SU-DHL-6 (cell line): ENCODE results near the gene COL26A1.
A peak's percentile ranks its signal among the peaks of the same experiment; 100 is the strongest.

Experiments
- H2AFZ ChIP-seq: fragments of 200-600 bp; sonication (generic); 2 replicates; pipeline ENCODE4 v1.6.1; 2014; ENCODE audit warnings: low read depth, mild to moderate bottlenecking, moderate library complexity, mixed read lengths, antibody characterized with exemption, low read length; ENCODE audit not compliant: severe bottlenecking
- H3F3A ChIP-seq: fragments of 200-600 bp; shearing (Covaris generic); 2 replicates; pipeline ENCODE4 v1.6.0; 2016; ENCODE audit warnings: antibody characterized with exemption, mild to moderate bottlenecking; ENCODE audit not compliant: insufficient read depth
- H3K27ac ChIP-seq: fragments of 200-600 bp; sonication (generic); 2 replicates; pipeline ENCODE4 v1.5.1; 2016; ENCODE audit warnings: low read depth, mild to moderate bottlenecking, low read length, moderate library complexity, mixed read lengths
- H3K27me3 ChIP-seq: fragments of 200-600 bp; sonication (generic), shearing (Covaris generic); 2 replicates; pipeline ENCODE4 v1.6.0; 2014; ENCODE audit warnings: mild to moderate bottlenecking, low read length
- H3K36me3 ChIP-seq: fragments of 200-600 bp; sonication (generic); 2 replicates; pipeline ENCODE4 v1.6.1; 2014; ENCODE audit warnings: mild to moderate bottlenecking, low read length, mixed read lengths
- H3K4me2 ChIP-seq: fragments of 300-600, 200-600 bp; shearing (Covaris generic), sonication (generic); 2 replicates; pipeline ENCODE4 v1.6.0; 2014; ENCODE audit warnings: low read length, low read depth, mild to moderate bottlenecking; ENCODE audit not compliant: poor library complexity, severe bottlenecking
- H3K4me3 ChIP-seq: fragments of 200-600 bp; sonication (generic); 2 replicates; pipeline ENCODE4 v1.5.1; 2014; ENCODE audit warnings: antibody characterized with exemption, low read length, mild to moderate bottlenecking, mixed read lengths; ENCODE audit not compliant: insufficient read depth, poor library complexity, severe bottlenecking
- H3K79me2 ChIP-seq: fragments of 200-600 bp; sonication (generic); 2 replicates; pipeline ENCODE4 v1.6.1; 2014; ENCODE audit warnings: mild to moderate bottlenecking, low read length, moderate library complexity; ENCODE audit not compliant: insufficient read depth
- H3K9ac ChIP-seq: fragments of 200-600 bp; sonication (generic); 2 replicates; pipeline ENCODE4 v1.7.0; 2014; ENCODE audit warnings: mild to moderate bottlenecking, low read length
- H3K9me2 ChIP-seq: fragments of 200-600 bp; sonication (generic); replicated peaks from 2 replicates; pipeline ENCODE4 v1.6.1; 2014; ENCODE audit warnings: low read length; ENCODE audit not compliant: insufficient read depth
- H3K9me3 ChIP-seq: fragments of 200-600 bp; sonication (generic); 2 replicates; pipeline ENCODE4 v1.6.1; 2014; ENCODE audit warnings: low read length, mixed read lengths; ENCODE audit not compliant: insufficient read depth
- H4K20me1 ChIP-seq: fragments of 200-600 bp; sonication (generic); 2 replicates; pipeline ENCODE4 v1.6.1; 2014; ENCODE audit warnings: low read depth, mild to moderate bottlenecking, antibody characterized with exemption, low read length, moderate library complexity, mixed read lengths
- EZH2phosphoT487 ChIP-seq: fragments of 200-600 bp; sonication (generic), shearing (Covaris generic); conservative IDR thresholded peaks from 2 replicates; pipeline ENCODE4 v1.6.1; 2018; ENCODE audit warnings: mild to moderate bottlenecking, antibody characterized with exemption, low read length, moderate library complexity, mixed read lengths
- TF ChIP-seq, protein P1 (sequence below): fragments of 200-600 bp; sonication (generic); IDR thresholded peaks from one replicate; pipeline ENCODE4 v1.5.1; 2017; ENCODE audit warnings: antibody characterized with exemption, mild to moderate bottlenecking, low read length, moderate library complexity; ENCODE audit not compliant: insufficient read depth, poor library complexity, severe bottlenecking

Gene COL26A1

DNA sequence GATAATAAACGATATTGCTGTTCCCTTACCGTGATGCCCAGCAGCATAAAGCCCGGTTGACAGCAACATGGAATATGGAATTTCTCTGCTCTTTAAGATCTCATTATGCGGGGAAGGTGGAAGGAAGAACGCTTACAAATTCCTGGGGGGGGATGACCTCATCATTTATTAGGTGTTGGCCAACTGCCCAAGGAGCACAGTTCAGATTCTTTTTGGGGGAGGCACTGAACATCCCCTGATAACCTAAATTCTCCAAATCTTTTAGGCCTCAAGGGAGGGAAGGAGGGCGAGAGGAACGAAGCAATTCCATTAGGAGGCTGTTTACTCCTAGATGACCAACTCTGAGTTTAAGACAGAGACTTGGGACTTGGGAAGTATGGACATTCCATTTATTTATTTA is 5.2 kb upstream of the COL26A1 start:
- no peaks in the 10 kb centered on the region for H4K20me1 ChIP-seq
- H3K9me2 ChIP-seq: no peaks in the 10 kb centered on the region
- no peak overlapping the region for H3K4me3 ChIP-seq
- H3K27ac ChIP-seq: no peak overlapping the region
- H3K36me3 ChIP-seq: no peaks in the 10 kb centered on the region
- H3K9me3 ChIP-seq: no peaks in the 10 kb centered on the region
- no peaks in the 10 kb centered on the region for H3K79me2 ChIP-seq
- H2AFZ ChIP-seq: no peak overlapping the region
- TF ChIP-seq, protein P1, sequence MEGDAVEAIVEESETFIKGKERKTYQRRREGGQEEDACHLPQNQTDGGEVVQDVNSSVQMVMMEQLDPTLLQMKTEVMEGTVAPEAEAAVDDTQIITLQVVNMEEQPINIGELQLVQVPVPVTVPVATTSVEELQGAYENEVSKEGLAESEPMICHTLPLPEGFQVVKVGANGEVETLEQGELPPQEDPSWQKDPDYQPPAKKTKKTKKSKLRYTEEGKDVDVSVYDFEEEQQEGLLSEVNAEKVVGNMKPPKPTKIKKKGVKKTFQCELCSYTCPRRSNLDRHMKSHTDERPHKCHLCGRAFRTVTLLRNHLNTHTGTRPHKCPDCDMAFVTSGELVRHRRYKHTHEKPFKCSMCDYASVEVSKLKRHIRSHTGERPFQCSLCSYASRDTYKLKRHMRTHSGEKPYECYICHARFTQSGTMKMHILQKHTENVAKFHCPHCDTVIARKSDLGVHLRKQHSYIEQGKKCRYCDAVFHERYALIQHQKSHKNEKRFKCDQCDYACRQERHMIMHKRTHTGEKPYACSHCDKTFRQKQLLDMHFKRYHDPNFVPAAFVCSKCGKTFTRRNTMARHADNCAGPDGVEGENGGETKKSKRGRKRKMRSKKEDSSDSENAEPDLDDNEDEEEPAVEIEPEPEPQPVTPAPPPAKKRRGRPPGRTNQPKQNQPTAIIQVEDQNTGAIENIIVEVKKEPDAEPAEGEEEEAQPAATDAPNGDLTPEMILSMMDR: no peak
- no peak for TF ChIP-seq EZH2phosphoT487
- no peaks in the 10 kb centered on the region for H3K27me3 ChIP-seq
- H3K4me2 ChIP-seq: no peak overlapping the region
- H3F3A ChIP-seq: no peaks in the 10 kb centered on the region
- H3K9ac ChIP-seq: no peak overlapping the region

DNA sequence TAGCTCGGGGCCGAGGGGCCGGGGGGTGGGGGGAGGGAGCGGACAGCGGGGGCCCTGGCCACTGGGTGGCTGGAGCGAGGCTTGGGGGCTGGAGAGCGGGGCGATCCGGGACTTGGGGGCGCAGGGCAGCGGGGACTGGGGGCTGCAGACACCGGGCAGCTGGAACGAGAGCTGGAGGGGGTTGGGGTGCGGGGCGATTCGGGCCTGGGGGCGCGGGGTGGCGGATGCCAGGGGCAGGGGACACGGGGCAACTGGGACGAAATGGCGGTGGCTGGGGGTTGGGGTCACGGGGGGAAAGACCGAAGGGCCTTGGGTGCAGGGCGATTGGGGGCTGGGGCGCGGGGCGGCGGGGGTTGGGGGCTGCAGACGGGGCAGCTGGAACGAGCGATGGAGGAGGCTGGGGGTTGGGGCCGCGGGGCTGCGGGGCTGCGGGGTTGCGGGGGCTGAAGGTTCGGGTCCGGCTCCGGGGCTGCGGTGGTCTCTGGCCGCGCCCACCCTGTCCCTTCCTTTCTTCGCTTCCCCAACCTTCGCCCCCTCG is 590 bp downstream of the COL26A1 start:
- H3F3A ChIP-seq: no peaks in the 10 kb centered on the region
- H3K4me2 ChIP-seq: no peak overlapping the region
- no peaks in the 10 kb centered on the region for H3K36me3 ChIP-seq
- TF ChIP-seq, protein P1: no peak
- no peak for TF ChIP-seq EZH2phosphoT487
- H3K9me2 ChIP-seq: no peaks in the 10 kb centered on the region
- H4K20me1 ChIP-seq: no peaks in the 10 kb centered on the region
- H3K9ac ChIP-seq: no peak overlapping the region
- H3K79me2 ChIP-seq: no peaks in the 10 kb centered on the region
- no peak overlapping the region for H3K4me3 ChIP-seq
- H3K27ac ChIP-seq: no peak overlapping the region
- no peaks in the 10 kb centered on the region for H3K9me3 ChIP-seq
- H3K27me3 ChIP-seq: 0 out of 2 replicates have a peak, but pooled peaks cover 5% of the 10 kb centered on the region
- H2AFZ ChIP-seq: no peak overlapping the region

DNA sequence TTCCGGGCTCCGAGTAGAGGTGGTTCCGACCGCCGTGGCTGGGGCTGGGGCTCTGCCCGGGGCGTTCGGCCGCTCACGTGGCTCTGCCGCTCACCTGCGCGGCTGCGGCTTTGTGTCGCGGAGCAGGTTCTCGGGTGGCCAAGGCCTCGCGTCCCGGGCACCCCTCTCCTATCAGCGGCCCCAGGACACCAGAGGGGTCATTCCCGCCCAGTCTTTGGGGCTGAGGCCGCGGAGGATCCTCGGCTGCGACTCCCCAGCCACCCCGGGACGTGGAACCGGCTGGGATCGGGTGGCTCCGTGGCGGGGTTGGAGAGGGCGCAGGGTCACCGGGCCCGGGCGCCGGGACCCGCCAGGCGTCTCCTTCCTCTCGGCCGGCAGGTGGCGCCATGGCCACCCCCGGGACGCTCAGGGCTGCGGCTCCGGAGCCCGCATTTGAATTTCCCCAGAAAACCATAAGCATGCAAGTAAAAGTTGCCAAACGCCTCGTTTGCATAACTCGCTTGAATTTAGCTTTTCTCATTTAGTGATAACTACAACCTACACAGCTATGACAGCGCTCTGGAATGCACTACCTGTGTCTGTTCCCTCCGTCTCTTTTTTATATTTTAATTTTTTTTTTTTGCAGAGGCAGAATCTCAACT is 1.2 kb downstream of the COL26A1 start:
- Histone ChIP-seq H3K4me2 (no peak overlapping the region), H3K79me2 (no peaks in the 10 kb centered on the region), H3K9me2 (no peaks in the 10 kb centered on the region), H4K20me1 (no peaks in the 10 kb centered on the region), H3K9ac (no peak overlapping the region), H3K4me3 (no peak overlapping the region), H3K27ac (no peak overlapping the region), H3F3A (no peaks in the 10 kb centered on the region), H3K36me3 (no peaks in the 10 kb centered on the region), H3K27me3 (0 out of 2 replicates have a peak, but pooled peaks cover 5% of the 10 kb centered on the region), H3K9me3 (no peaks in the 10 kb centered on the region), H2AFZ (no peak overlapping the region)
- TF ChIP-seq, protein P1: peak; percentile 82
- no peak for TF ChIP-seq EZH2phosphoT487
